Endothelial cell of umbilical vein (primary cell): ENCODE measurements around the gene OPA3. TPM values are rescaled to one million over a fixed set of nuclear protein-coding genes. Genes with fewer than 3 reads are reported as not detected.

Source experiments
- Bru-seq: library from RNA; stranded (reverse); fragments of 400-500 nt; gene quantifications from one replicate; lab custom pipeline; 2021; lab: Mats Ljungman, UMichigan
- BruChase-seq, 2 experiments: library from RNA; stranded (reverse); fragments of 400-500 nt; gene quantifications; one replicate each; lab custom pipeline; 2021; lab: Mats Ljungman, UMichigan
- BruUV-seq: library from RNA; stranded (reverse); fragments of 400-500 nt; replicated peaks from 2 replicates; lab custom pipeline; 2021; lab: Mats Ljungman, UMichigan
- CTCF ChIA-PET: fragments of 300-600, 350-600 bp; sonication (Branson Sonifier 250); formaldehyde crosslinking; loops from one replicate; lab custom pipeline; 2021; ENCODE audit warnings: antibody characterized with exemption, inconsistent platforms; lab: Charles Lee
- POLR2A ChIA-PET: fragments of 300-600, 350-600 bp; sonication (Branson Sonifier 250); formaldehyde crosslinking; loops from one replicate; lab custom pipeline; 2021; ENCODE audit warnings: antibody characterized with exemption, inconsistent platforms; lab: Charles Lee
- DNase-seq: peaks from one replicate; pipeline ENCODE4 v3.0.0-alpha.2; 2011; ENCODE audit warnings: low read depth, low spot score
- FAIRE-seq: peaks from 2 replicates; lab custom pipeline; 2011; peaks lifted over from hg19 to GRCh38; lab: Jason Lieb, UNC
- H2AFZ ChIP-seq: 2 replicates; pipeline ENCODE4 v1.6.0; 2012; ENCODE audit warnings: low read depth, low read length, control low read depth, inconsistent platforms
- H3K27ac ChIP-seq: 2 replicates; pipeline ENCODE4 v1.5.1; 2011; ENCODE audit warnings: low read depth, mild to moderate bottlenecking, control low read depth, low read length, moderate library complexity; ENCODE audit not compliant: insufficient read depth
- H3K27me3 ChIP-seq, 2 experiments: 2 replicates each; pipeline versions ENCODE4 v1.6.0 to v1.6.1; 2011; ENCODE audit warnings: low read length in 2 of 2, mixed read lengths in 1 of 2; ENCODE audit not compliant: control insufficient read depth in 2 of 2, insufficient read depth in 2 of 2
- H3K36me3 ChIP-seq, 2 experiments: 2 replicates in 1 of 2; 3 replicates in 1 of 2; pipeline ENCODE4 v1.5.1; 2011; ENCODE audit warnings: low read length in 2 of 2, mild to moderate bottlenecking in 1 of 2, moderate library complexity in 1 of 2; ENCODE audit not compliant: control insufficient read depth in 2 of 2, insufficient read depth in 2 of 2; ENCODE audit errors: extremely low read depth in 1 of 2
- H3K4me1 ChIP-seq: 3 replicates; pipeline ENCODE4 v1.5.1; 2011; ENCODE audit warnings: mild to moderate bottlenecking, low read length; ENCODE audit not compliant: control insufficient read depth, insufficient read depth; ENCODE audit errors: extremely low read depth
- H3K4me2 ChIP-seq: 2 replicates; pipeline ENCODE4 v1.6.1; 2011; ENCODE audit warnings: low read length, control low read depth, mixed read lengths; ENCODE audit not compliant: insufficient read depth
- H3K4me3 ChIP-seq, 3 experiments: fragments of 200-600 bp in 1 of 3; sonication (generic), shearing (Covaris generic) in 1 of 3; replicated peaks in 1 of 3; 2 replicates each; pipeline ENCODE4 v1.5.1; 2011 to 2016; ENCODE audit warnings: control low read depth in 3 of 3, low read length in 3 of 3, mild to moderate bottlenecking in 2 of 3, inconsistent platforms in 1 of 3, low read depth in 1 of 3, moderate library complexity in 1 of 3; ENCODE audit not compliant: insufficient read depth in 1 of 3
- H3K79me2 ChIP-seq: 2 replicates; pipeline ENCODE4 v1.6.0; 2012; ENCODE audit warnings: low read length, inconsistent platforms; ENCODE audit not compliant: control insufficient read depth, insufficient read depth
- H3K9ac ChIP-seq: replicated peaks from 2 replicates; pipeline ENCODE3; 2011; ENCODE audit warnings: low read length, control low read depth; ENCODE audit not compliant: insufficient read depth; ENCODE audit errors: extremely low read depth
- H3K9me1 ChIP-seq: replicated peaks from 3 replicates; pipeline ENCODE4 v1.6.0; 2011; ENCODE audit warnings: mild to moderate bottlenecking, low read length; ENCODE audit not compliant: control insufficient read depth, insufficient read depth; ENCODE audit errors: extremely low read depth
- H3K9me3 ChIP-seq: replicated peaks from 2 replicates; pipeline ENCODE4 v1.5.1; 2012; ENCODE audit warnings: low read length, inconsistent platforms; ENCODE audit not compliant: control insufficient read depth, insufficient read depth
- H4K20me1 ChIP-seq: replicated peaks from 2 replicates; pipeline ENCODE3; 2011; ENCODE audit warnings: mild to moderate bottlenecking, low read length; ENCODE audit not compliant: control insufficient read depth, insufficient read depth; ENCODE audit errors: extremely low read depth
- FOS ChIP-seq: IDR thresholded peaks from 2 replicates; pipeline ENCODE4 v1.6.1; 2011; ENCODE audit warnings: mild to moderate bottlenecking, low read length, moderate library complexity, borderline replicate concordance; ENCODE audit not compliant: insufficient read depth
- GATA2 ChIP-seq: IDR thresholded peaks from 2 replicates; pipeline ENCODE4 v1.7.0; 2011; ENCODE audit warnings: low read depth, mild to moderate bottlenecking, moderate library complexity, mixed read lengths, low read length; ENCODE audit not compliant: insufficient read length, insufficient read depth
- JUN ChIP-seq: IDR thresholded peaks from 2 replicates; pipeline ENCODE4 v1.6.1; 2011; ENCODE audit warnings: borderline replicate concordance, low read depth; ENCODE audit not compliant: insufficient read length, insufficient read depth
- MYC ChIP-seq: IDR thresholded peaks from one replicate; pipeline ENCODE4 v1.6.1; 2011; ENCODE audit warnings: mild to moderate bottlenecking, low read depth, low read length
- POLR2A ChIP-seq: IDR thresholded peaks from 2 replicates; pipeline ENCODE4 v1.6.1; 2012; ENCODE audit warnings: low read depth, mild to moderate bottlenecking, control low read depth, low read length
- POLR2AphosphoS5 ChIP-seq: IDR thresholded peaks from 2 replicates; pipeline ENCODE4 v1.6.1; 2012; ENCODE audit warnings: low read depth, mild to moderate bottlenecking, control low read depth, low read length, moderate library complexity; ENCODE audit not compliant: insufficient read depth
- dilution Hi-C: fragments of 300-500 bp; cut with MboI; formaldehyde crosslinking; loops from one replicate; pipeline ENCODE4 v1.15.0; 2019; ENCODE audit warnings: low sequenced_read_pairs; ENCODE audit not compliant: extremely low pct_ligation_motif_present
- intact Hi-C: fragments of 100-400 bp; cut with micrococcal nuclease; formaldehyde crosslinking; loops from one replicate; pipeline ENCODE4 v1.10.0; 2022
- long read RNA-seq: library from polyadenylated mRNA; stranded (forward); transcript quantifications from one replicate; pipeline ENCODE4 v2.0.0, GENCODE V29; 2021
- polyA minus RNA-seq, 3 experiments: library from RNA; depleted of rRNA, polyadenylated mRNA; stranded (reverse); fragments of >200 nt; gene quantifications; 1 replicate in 1 of 3; 2 replicates in 2 of 3; pipeline ENCODE4 v1.2.3, GENCODE V29; 2011
- polyA plus RNA-seq, 4 experiments: library from polyadenylated mRNA; depleted of rRNA in 3 of 4; stranded (reverse) in 3 of 4; unstranded in 1 of 4; fragments of >200 nt; gene quantifications; 2 replicates each; pipeline versions ENCODE4 v1.2.1 to v1.2.3, GENCODE V29; 2011 to 2012; ENCODE audit warnings: missing spikeins in 1 of 4
- total RNA-seq: library from RNA; stranded (reverse); gene quantifications from 2 replicates; pipeline ENCODE4 v1.2.3, GENCODE V29; 2021
- TF ChIP-seq, protein P1 (sequence below): IDR thresholded peaks from 2 replicates; pipeline ENCODE4 v1.6.1; 2011; ENCODE audit not compliant: insufficient read depth, insufficient read length

The OPA3 gene
- total RNA-seq, result 13.8 and 15.4 TPM in 2 replicates
- polyA plus RNA-seq, result 16.0 and 17.1 TPM in 2 replicates
- 14.5 and 14.6 TPM in 2 replicates for polyA plus RNA-seq (2011; cell fraction: cytosol; rRNA removed)
- 8.3 and 8.4 TPM in 2 replicates for polyA plus RNA-seq (2011; cell fraction: nucleus; rRNA removed)
- 7.5 and 9.7 TPM in 2 replicates for polyA plus RNA-seq (2012)
- 15.8 and 23.6 TPM in 2 replicates for polyA minus RNA-seq
- 3.9 TPM for polyA minus RNA-seq (2011; cell fraction: cytosol; rRNA and poly(A)+ RNA removed)
- polyA minus RNA-seq (2011; cell fraction: nucleus; rRNA and poly(A)+ RNA removed), result 6.0 and 8.0 TPM in 2 replicates
- percentile 53 among the genes with signal in this experiment for Bru-seq, nascent RNA
- BruChase-seq, experiment 1, labeled RNA remaining after a 6-hour chase, result percentile 79 among the genes with signal in this experiment
- BruChase-seq, experiment 2, labeled RNA remaining after a 2-hour chase, result percentile 65 among the genes with signal in this experiment
- long read RNA-seq, full-length matches to known transcripts, result 16 of 74 reads
- long read RNA-seq, partial matches to known transcripts, result 0 of 74 reads
- long read RNA-seq, other reads (novel, unspliced or antisense), result 58 of 74 reads

DNA sequence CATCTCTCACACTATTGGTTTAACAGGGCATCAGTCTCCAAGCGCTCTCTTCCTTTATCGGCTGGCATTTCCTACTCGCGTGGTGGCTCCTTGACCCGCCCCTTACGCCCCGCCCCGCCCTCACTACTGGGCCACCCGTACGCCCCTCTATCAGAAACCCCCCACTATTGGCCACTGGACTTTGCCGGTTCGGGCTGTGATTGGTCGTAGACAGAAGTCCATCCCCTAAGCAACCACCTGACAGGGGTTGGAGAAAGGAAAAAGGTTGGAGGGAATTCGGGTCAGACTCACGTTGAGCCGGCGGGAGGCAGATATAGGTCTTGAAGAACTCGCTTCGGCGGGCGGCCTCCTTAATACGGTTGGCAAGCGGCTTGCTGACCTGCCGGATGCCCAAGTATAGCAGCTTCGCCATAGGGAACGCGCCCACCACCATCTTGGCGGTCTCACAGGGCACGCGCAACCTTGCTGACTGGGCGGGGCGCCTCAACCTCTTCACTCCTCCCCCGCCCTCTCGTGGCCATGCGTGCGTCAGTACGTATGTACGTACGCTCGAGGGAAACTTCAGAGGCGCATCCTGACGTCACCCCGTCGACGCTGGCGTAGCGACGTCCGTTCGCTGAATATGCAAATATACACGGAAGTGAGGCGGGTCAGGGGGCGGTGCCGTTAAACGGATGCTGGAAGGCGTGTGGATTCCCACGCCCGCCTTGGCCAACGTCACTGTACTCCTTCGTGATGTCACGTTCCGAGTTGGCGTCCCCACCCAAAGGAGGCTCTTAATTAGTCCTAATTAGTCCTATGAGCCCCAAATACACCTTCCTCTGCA, at the start of gene OPA3:
OPA3 (minus strand) TSS at position 471 of the 826 bp plus-strand sequence; CDS start at position 433, 38 bp downstream.
- H3K79me2 ChIP-seq, result peaks cover 6% of the 10 kb centered on the region
- BruUV-seq, result TSS peak; percentile 82
- FAIRE-seq, result peak; percentile 100

More for the DNA sequence above, at the start of gene OPA3:
- Histone ChIP-seq H3K27me3 (no peaks in the 10 kb centered on the region), H3K4me3 (peak within 1 kb of the TSS; percentile 56 to 90 (median 67)), H3K9me1 (no peaks in the 10 kb centered on the region), H3K4me1 (peaks cover 20% of the 10 kb centered on the region), H3K27ac (peak within 1 kb of the TSS; percentile 85), H3K36me3 (no peaks in the 10 kb centered on the region), H3K4me2 (peak within 1 kb of the TSS; percentile 61), H3K9ac (peak within 1 kb of the TSS; percentile 85), H2AFZ (peak within 1 kb of the TSS; percentile 55), H4K20me1 (no peaks in the 10 kb centered on the region), H3K9me3 (no peaks in the 10 kb centered on the region)
- dilution Hi-C loops, result no loop called here
- TF ChIP-seq POLR2A (peak; percentile 90), JUN (peak; percentile 68), GATA2 (no peak), POLR2AphosphoS5 (peak; percentile 95), FOS (no peak), MYC (peak; percentile 2)
- TF ChIP-seq, protein P1, sequence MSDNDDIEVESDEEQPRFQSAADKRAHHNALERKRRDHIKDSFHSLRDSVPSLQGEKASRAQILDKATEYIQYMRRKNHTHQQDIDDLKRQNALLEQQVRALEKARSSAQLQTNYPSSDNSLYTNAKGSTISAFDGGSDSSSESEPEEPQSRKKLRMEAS, result peak; percentile 24
- intact Hi-C loops, result loop anchor here (1.0 to 5.0 kb wide), 4 partner anchors 14 to 157 kb away; no protein-coding TSS in a partner anchor
- POLR2A ChIA-PET, result interaction anchor here (0.6 to 1.2 kb wide), 3 partner anchors 14 to 57 kb away, joined by 3 to 4 read pairs (median 3); no protein-coding TSS in a partner anchor
- CTCF ChIA-PET, result interaction anchor here (0.7 to 2.4 kb wide), 6 partner anchors 10 to 108 kb away, joined by 3 to 20 read pairs (median 5); partner anchors contain the start of genes QPCTL and SNRPD2
- DNase-seq, result peak; percentile 100
